HG03354 (cell line): ENCODE data around the gene ANO4.
"Not testable (repeated sequence)": the region's sequence is repeated elsewhere in the genome, so short reads cannot be mapped to it uniquely, and the experiment has no call there.

Experiments
- ATAC-seq: cut with Tn5 transposase; IDR thresholded peaks from one replicate; pipeline ENCODE4 v1.9.1; 2021; ENCODE audit warnings: mild to moderate bottlenecking; ENCODE audit not compliant: unreplicated experiment, poor library complexity, severe bottlenecking

Gene ANO4

GRCh38 chr12:101068402-101068801 lies 273.8 kb downstream of the ANO4 start:
- ATAC-seq = no peak

GRCh38 chr12:101068836-101069235 lies 274.3 kb downstream of the ANO4 start:
- ATAC-seq = no peak

- no peak for ATAC-seq
Observed at GRCh38 chr12:101074940-101075680, 280.5 kb downstream of the ANO4 start.

GRCh38 chr12:101076921-101077320 lies 282.3 kb downstream of the ANO4 start:
- ATAC-seq = no peak

- ATAC-seq = no peak
Observed at GRCh38 chr12:101077791-101078528, 283.4 kb downstream of the ANO4 start.

GRCh38 chr12:101078536-101079285 lies 284.1 kb downstream of the ANO4 start:
- ATAC-seq = no peak

- no peak for ATAC-seq
Observed at GRCh38 chr12:101082706-101083105, 288.1 kb downstream of the ANO4 start.

GRCh38 chr12:101086490-101087135 lies 292.0 kb downstream of the ANO4 start:
- no peak for ATAC-seq

GRCh38 chr12:101087920-101088319 lies 293.3 kb downstream of the ANO4 start:
- ATAC-seq = no peak

GRCh38 chr12:101089271-101089670 lies 294.7 kb downstream of the ANO4 start:
- ATAC-seq = no peak

GRCh38 chr12:101090222-101090621 lies 295.6 kb downstream of the ANO4 start:
- not testable (repeated sequence) for ATAC-seq

- ATAC-seq = no peak
Observed at GRCh38 chr12:101097829-101098580, 303.4 kb downstream of the ANO4 start.

GRCh38 chr12:101107032-101107763 lies 312.6 kb downstream of the ANO4 start:
- no peak for ATAC-seq

- no peak for ATAC-seq
Observed at GRCh38 chr12:101108130-101108529, 313.6 kb downstream of the ANO4 start.

GRCh38 chr12:101110866-101111265 lies 316.3 kb downstream of the ANO4 start:
- ATAC-seq = no peak

GRCh38 chr12:101111441-101111840 lies 316.9 kb downstream of the ANO4 start:
- no peak for ATAC-seq

GRCh38 chr12:101115326-101115725 lies 320.8 kb downstream of the ANO4 start:
- no peak for ATAC-seq

- no peak for ATAC-seq
Observed at GRCh38 chr12:101116911-101117310, 322.3 kb downstream of the ANO4 start.

- no peak for ATAC-seq
Observed at GRCh38 chr12:101117842-101118241, 323.3 kb downstream of the ANO4 start.
